CD4-positive, alpha-beta T cell (primary cell): Measurements from ENCODE around the gene TLK1. TPM values are rescaled to one million over a fixed set of nuclear protein-coding genes. Genes with fewer than 3 reads are reported as not detected.

Experiments used
- ATAC-seq: fragments of 200-7000 bp; cut with Tn5 transposase; one replicate; pipeline ENCODE4 v1.10.0; 2022; ENCODE audit warnings: mild to moderate bottlenecking; ENCODE audit not compliant: poor library complexity
- CTCF ChIA-PET: fragments of 350-600 bp; sonication (Branson Sonifier 250); formaldehyde crosslinking; loops from one replicate; lab custom pipeline; 2021; ENCODE audit warnings: antibody characterized with exemption, inconsistent platforms; lab: Charles Lee
- POLR2A ChIA-PET: fragments of 350-600 bp; sonication (Branson Sonifier 250); formaldehyde crosslinking; loops from one replicate; lab custom pipeline; 2021; ENCODE audit warnings: antibody characterized with exemption, inconsistent platforms; lab: Charles Lee
- DNase-seq, 14 experiments: peaks; one replicate each; pipeline ENCODE4 v3.0.0-alpha.2; 2013 to 2020; ENCODE audit warnings: mixed read lengths in 2 of 14
- H3K27ac ChIP-seq, 2 donors: one replicate each; pipeline versions ENCODE4 v1.5.1 to v1.7.0; 2013; ENCODE audit warnings: low read length in 2 of 2, low read depth in 1 of 2, mild to moderate bottlenecking in 1 of 2
- H3K27me3 ChIP-seq, 2 experiments: 1 replicate in 1 of 2; 2 replicates in 1 of 2; pipeline versions ENCODE4 v1.6.1 to v1.7.0; 2013; ENCODE audit warnings: low read length in 2 of 2, control low read depth in 1 of 2, mild to moderate bottlenecking in 1 of 2, moderate library complexity in 1 of 2; ENCODE audit not compliant: insufficient read depth in 2 of 2, control insufficient read depth in 1 of 2
- H3K36me3 ChIP-seq: one replicate; pipeline ENCODE4 v1.6.1; 2013; ENCODE audit warnings: low read length, control low read depth; ENCODE audit not compliant: insufficient read depth
- H3K4me1 ChIP-seq: one replicate; pipeline ENCODE4 v1.6.1; 2013; ENCODE audit warnings: low read length, control low read depth; ENCODE audit not compliant: insufficient read depth
- H3K4me3 ChIP-seq: one replicate; pipeline ENCODE4 v1.5.1; 2013; ENCODE audit warnings: mild to moderate bottlenecking, low read length, moderate library complexity
- H3K9me3 ChIP-seq, 2 experiments: 1 replicate in 1 of 2; 2 replicates in 1 of 2; pipeline versions ENCODE4 v1.6.1 to v1.7.0; 2013; ENCODE audit warnings: low read length in 2 of 2, mild to moderate bottlenecking in 2 of 2, control low read depth in 1 of 2, moderate library complexity in 1 of 2; ENCODE audit not compliant: control insufficient read depth in 1 of 2, insufficient read depth in 1 of 2
- H3K27ac Mint-ChIP-seq: one replicate; pipeline ENCODE4 v1.8.0; 2020; ENCODE audit warnings: mixed read lengths
- H3K27me3 Mint-ChIP-seq: one replicate; pipeline ENCODE4 v1.8.0; 2021; ENCODE audit warnings: mixed read lengths
- H3K36me3 Mint-ChIP-seq: one replicate; pipeline ENCODE4 v1.8.0; 2021; ENCODE audit warnings: low read depth, mixed read lengths
- H3K4me1 Mint-ChIP-seq: one replicate; pipeline ENCODE4 v1.8.0; 2021; ENCODE audit warnings: low read depth, mixed read lengths
- H3K4me3 Mint-ChIP-seq: one replicate; pipeline ENCODE4 v1.8.0; 2020; ENCODE audit warnings: mild to moderate bottlenecking, mixed read lengths
- H3K9me3 Mint-ChIP-seq: one replicate; pipeline ENCODE4 v1.8.0; 2020; ENCODE audit warnings: mixed read lengths
- intact Hi-C, 2 experiments: fragments of 100-400 bp; cut with DNase I in 1 of 2; cut with micrococcal nuclease in 1 of 2; formaldehyde crosslinking; loops; one replicate each; pipeline versions ENCODE4 v1.15.1 to v1.9.0; 2023 to 2025; cut with DNase I, micrococcal nuclease
- total RNA-seq, 174 experiments: library from RNA in 2 of 174; stranded (reverse) in 2 of 174; gene quantifications; one replicate each; pipeline ENCODE4 v1.2.3 and lab custom pipeline; 2021 to 2026
- TF ChIP-seq, protein P1 (sequence below): fragments of 200-600 bp; IDR thresholded peaks from one replicate; pipeline ENCODE4 v1.8.0; 2022; ENCODE audit warnings: antibody characterized with exemption, mild to moderate bottlenecking

The TLK1 gene
- total RNA-seq, 2 experiments from 2014 or later: 135 to 138 TPM

GRCh38 chr2:171141320-171141719 is 19.4 kb downstream of the TLK1 start:
- ChIA-PET CTCF (no interaction called here), POLR2A (interaction anchor here (1.0 to 1.3 kb wide), 2 partner anchors 9 to 13 kb away, joined by 3 to 4 read pairs; no protein-coding TSS in a partner anchor)
- H3K9me3 ChIP-seq: no peaks in the 10 kb centered on the region
- Mint-ChIP-seq H3K27me3 (no peaks in the 10 kb centered on the region), H3K27ac (peak overlapping the region; percentile 25), H3K9me3 (no peaks in the 10 kb centered on the region), H3K4me3 (peak overlapping the region; percentile 26), H3K4me1 (peaks cover 92% of the 10 kb centered on the region), H3K36me3 (peaks cover 4% of the 10 kb centered on the region)
- no peaks in the 10 kb centered on the region for H3K27me3 ChIP-seq
- TF ChIP-seq, protein P1, sequence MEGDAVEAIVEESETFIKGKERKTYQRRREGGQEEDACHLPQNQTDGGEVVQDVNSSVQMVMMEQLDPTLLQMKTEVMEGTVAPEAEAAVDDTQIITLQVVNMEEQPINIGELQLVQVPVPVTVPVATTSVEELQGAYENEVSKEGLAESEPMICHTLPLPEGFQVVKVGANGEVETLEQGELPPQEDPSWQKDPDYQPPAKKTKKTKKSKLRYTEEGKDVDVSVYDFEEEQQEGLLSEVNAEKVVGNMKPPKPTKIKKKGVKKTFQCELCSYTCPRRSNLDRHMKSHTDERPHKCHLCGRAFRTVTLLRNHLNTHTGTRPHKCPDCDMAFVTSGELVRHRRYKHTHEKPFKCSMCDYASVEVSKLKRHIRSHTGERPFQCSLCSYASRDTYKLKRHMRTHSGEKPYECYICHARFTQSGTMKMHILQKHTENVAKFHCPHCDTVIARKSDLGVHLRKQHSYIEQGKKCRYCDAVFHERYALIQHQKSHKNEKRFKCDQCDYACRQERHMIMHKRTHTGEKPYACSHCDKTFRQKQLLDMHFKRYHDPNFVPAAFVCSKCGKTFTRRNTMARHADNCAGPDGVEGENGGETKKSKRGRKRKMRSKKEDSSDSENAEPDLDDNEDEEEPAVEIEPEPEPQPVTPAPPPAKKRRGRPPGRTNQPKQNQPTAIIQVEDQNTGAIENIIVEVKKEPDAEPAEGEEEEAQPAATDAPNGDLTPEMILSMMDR: no peak
- ATAC-seq: peak; percentile 46
- no peak for DNase-seq
- H3K36me3 ChIP-seq: no peaks in the 10 kb centered on the region
- H3K4me3 ChIP-seq: no peak overlapping the region
- H3K4me1 ChIP-seq: peaks cover 39% of the 10 kb centered on the region
- H3K27ac ChIP-seq: no peak overlapping the region
- intact Hi-C loops: loop anchor here in 1 of 2 experiments (5.0 kb wide), 1 partner anchor 34 kb away; no protein-coding TSS in a partner anchor

GRCh38 chr2:171139860-171140259 is 20.8 kb downstream of the TLK1 start:
- Mint-ChIP-seq H3K27ac (no peak overlapping the region), H3K9me3 (no peaks in the 10 kb centered on the region), H3K4me1 (peaks cover 92% of the 10 kb centered on the region), H3K36me3 (peaks cover 3% of the 10 kb centered on the region), H3K27me3 (no peaks in the 10 kb centered on the region), H3K4me3 (peak overlapping the region; percentile 47)
- DNase-seq (no peak), ATAC-seq (peak; percentile 21)
- Histone ChIP-seq H3K27me3 (no peaks in the 10 kb centered on the region), H3K27ac (no peak overlapping the region), H3K4me1 (peaks cover 37% of the 10 kb centered on the region), H3K36me3 (no peaks in the 10 kb centered on the region), H3K9me3 (no peaks in the 10 kb centered on the region), H3K4me3 (no peak overlapping the region)
- intact Hi-C loops: loop anchor here in 1 of 2 experiments (5.0 kb wide), 1 partner anchor 33 kb away; no protein-coding TSS in a partner anchor
- ChIA-PET CTCF (no interaction called here), POLR2A (no interaction called here)
- TF ChIP-seq, protein P1: no peak

DNA sequence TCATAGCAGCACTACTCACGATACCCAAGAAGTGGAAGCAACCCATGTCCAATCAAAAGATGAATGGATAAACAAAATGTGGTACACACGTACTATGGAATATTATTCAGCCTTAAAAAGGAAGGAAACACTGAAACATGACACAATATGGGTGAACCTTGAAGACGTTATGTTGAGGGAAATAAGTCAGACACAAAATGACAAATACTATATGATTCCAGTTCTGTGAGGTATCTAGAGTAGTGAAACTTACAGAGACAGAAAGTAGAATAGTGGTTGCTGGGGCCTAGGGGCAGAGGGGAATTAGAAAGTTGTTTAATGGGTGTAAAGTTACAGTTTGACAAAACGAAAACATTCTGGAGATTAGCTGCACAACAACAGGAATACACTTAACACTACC is 24.7 kb downstream of the TLK1 start:
- TF ChIP-seq, protein P1: no peak
- Mint-ChIP-seq H3K4me3 (peak overlapping the region; percentile 40), H3K9me3 (no peaks in the 10 kb centered on the region), H3K27ac (peak overlapping the region; percentile 5), H3K36me3 (no peaks in the 10 kb centered on the region), H3K27me3 (no peaks in the 10 kb centered on the region), H3K4me1 (peaks cover 90% of the 10 kb centered on the region)
- no peaks in the 10 kb centered on the region for H3K27me3 ChIP-seq
- H3K9me3 ChIP-seq: no peaks in the 10 kb centered on the region
- no peaks in the 10 kb centered on the region for H3K36me3 ChIP-seq
- peaks cover 36% of the 10 kb centered on the region for H3K4me1 ChIP-seq
- ChIA-PET POLR2A (no interaction called here), CTCF (interaction anchor here (1.5 kb wide), 1 partner anchor 18 kb away, joined by 3 read pairs; no protein-coding TSS in a partner anchor)
- DNase-seq (no peak), ATAC-seq (no peak)
- no peak overlapping the region for H3K27ac ChIP-seq
- intact Hi-C loops: no loop called here
- no peak overlapping the region for H3K4me3 ChIP-seq
